HG03558 (cell line): ENCODE results near the gene CLCN4.
A peak's percentile ranks its signal among the peaks of the same experiment; 100 is the strongest.

Source experiments
- ATAC-seq: cut with Tn5 transposase; IDR thresholded peaks from one replicate; pipeline ENCODE4 v1.9.1; 2021; ENCODE audit warnings: moderate number of reproducible peaks; ENCODE audit not compliant: unreplicated experiment; ENCODE audit errors: extremely low read depth

CLCN4 gene

DNA sequence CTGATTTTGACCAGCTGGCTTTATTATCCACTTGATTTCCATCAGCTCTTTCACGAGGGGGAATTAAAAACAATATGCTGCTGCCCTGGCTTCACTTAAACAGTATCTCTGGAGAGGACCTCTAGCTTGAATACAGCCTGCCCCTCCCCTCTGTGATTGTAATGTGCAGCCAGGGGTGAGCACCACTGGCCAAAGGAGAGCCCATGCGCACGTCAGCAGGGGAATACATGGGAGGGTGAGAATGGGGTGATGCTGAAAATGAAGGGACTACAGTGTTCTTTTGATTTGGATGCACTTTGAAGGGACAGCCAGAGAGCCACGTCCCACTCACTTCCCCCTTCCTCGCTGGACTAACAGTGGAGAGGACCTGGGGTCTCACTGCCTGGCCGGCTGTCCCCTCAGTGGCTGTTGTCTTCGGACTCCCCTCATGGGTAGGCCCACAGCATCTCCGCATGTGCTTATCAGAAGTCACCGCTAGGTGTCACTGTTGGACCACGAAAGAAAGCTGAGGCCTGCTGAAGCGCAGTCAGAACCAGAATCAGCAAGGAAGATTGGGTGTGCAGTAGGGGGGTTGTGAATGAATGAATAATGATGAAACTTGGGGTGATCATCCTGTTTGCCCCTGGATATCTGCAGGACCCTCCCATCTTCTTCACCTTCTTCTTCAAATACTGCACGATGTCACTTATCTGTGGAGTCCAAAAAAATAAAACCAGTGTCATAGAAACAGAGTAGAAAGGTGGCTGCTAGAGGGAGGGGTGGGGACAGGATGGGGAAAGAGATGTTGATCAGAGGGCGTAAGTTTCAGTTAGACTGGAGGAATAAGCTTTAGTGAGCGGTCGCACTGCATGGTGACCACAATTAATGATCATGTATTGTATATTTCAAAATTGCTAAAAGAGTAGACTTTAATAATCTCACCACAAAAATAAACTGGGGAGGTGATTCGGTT is 32.8 kb downstream of the CLCN4 start:
- ATAC-seq, result no peak

DNA sequence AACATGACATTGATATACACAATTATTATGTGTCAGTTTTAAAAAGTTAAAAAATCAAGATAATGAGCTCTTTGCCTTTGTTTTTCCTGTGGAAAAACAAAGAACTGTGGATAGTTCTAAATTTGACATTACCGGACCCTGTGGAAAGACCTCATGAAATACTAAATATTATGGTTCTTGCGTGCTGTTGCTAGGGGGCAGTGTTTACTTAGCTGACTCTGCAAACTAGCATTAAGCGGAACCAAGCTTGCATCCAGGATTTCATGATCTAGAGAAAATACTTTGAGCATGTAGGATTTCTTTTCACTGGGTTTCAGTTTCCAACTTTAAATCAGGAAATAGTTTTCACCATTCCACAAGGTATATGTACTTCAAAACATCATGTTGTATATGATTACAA is 33.6 kb downstream of the CLCN4 start:
- ATAC-seq, result peak; percentile 55

DNA sequence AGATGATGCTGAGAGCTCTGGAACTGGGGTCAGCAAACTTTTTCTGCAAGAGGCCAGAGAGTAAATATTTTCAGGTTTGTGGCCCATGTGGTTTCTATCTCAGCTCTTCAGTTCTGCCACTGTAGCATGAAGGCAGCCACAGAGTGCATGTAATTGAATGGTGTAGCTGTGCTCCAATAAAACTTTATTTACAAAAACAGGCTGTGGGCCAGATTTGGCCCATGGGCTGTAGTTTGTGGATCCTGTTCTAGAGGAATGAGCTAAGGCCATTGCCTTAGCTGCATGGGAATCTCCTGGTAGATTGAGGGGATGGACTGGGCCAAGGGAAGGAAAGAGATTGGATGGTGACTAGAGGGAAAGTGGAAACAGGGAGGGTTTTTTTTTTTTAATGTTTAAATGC is 36.8 kb downstream of the CLCN4 start:
- no peak for ATAC-seq

DNA sequence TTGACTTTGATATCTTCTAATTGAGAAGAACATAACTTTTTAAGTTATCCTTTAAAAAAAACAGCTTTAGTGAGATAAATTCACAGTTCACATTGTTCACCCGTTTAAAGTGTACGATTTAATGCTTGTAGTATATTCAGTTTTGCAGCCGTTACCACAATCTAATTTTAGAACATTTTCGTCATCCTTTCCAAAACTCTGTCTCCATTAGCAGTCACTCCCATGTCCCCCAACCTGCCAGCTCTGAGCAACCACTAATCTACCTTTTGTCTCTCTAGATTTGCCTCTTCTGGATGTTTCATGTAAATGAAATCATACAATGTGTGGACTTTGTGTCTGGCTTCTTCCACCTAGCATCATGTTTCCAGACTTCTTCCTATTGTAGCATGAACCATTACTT is 38.6 kb downstream of the CLCN4 start:
- no peak for ATAC-seq

DNA sequence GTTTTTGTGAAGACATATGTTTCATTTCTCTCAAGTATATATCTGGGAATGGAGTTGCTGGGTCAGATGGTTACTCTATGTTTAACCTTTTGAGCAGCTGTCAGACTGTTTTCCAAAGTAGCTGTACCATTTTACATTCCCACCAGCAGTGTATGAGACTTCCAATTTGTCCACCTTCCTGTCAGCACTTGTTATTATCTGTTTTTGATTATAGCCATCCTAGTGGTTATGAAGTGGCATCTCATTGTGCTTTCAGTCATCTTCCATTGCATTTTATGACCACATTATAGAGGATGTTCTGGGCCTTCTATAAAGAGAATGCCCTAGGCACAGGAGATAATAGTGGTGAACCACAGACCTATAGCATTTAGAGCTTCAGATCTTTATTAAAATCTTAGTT is 39.2 kb downstream of the CLCN4 start:
- no peak for ATAC-seq

DNA sequence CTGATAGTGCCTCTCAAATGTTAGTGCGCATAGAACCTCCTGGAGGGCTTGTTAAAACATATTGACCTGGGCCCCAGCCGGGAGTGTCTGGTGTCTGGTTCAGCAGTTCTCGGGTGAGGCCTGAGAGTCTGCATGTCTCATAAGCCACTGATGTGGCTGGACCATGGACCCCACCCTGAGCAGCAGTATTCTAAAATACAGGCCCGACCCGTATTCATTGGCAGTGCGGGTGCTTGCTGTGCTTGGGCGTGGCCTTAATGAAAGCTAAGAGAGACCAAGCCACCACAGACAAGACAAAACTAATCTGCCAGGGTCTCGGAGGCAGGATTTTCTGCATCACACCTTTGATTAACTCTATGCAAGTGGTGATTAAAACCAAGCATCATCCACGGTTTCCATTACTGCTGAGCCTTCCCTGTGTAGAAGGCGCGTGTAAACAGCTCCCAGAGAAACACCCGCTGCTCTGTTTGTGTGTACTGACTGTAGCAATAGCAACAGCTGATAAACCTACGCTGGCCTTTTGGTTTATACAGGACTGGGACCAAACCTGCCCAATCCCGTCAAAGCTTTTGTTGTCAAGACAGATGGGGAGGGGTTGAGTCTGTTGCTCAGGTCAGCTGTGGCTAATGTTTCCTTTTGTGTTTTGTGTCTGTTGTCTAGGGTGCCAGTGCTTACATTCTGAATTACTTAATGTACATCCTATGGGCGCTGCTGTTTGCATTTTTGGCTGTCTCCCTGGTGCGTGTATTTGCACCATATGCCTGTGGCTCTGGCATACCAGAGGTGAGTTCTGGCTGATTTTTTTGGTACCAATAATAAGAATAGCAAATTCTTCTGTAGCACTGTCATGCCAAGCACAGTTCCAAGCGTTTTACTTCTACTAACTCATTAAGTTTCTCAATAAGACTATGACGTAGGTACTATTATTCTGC is 40.8 kb downstream of the CLCN4 start:
- no peak for ATAC-seq

DNA sequence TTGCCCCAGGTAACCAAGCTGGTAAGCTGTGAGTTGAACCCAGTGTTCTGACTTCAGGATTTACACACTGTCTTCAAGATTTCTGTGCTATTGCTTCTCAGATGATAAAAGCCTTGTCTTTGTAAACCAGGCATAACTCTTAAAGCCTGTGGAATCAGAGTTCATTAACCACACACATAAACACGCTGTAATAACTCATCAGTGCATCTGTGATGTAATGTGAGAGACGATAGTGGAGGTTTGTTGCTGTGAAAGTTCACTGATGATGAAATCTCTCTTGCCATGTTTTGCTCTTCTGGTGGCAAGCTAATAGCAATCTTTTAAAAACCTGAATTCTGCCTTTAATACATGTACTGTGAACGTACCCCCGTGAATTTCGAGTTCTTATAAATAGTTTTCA is 41.5 kb downstream of the CLCN4 start:
- no peak for ATAC-seq

DNA sequence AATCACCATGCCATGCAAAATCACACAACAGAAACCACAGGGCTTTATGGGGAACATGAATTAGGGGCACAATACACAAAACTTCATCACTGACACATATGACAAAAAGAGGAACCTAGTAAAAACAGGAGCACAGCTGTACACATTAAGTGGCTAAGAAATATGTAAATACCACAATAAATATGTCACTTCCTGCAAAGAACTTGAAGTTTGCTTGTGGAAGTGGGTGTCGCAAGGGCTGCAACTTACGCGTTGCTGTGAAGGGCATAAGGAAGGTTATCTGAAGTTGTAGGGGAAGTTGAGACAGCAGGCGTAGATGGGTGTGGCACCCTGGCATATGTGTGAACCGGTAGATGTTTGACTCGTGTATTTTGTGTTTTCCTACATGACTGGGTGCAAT is 42.4 kb downstream of the CLCN4 start:
- peak; percentile 57 for ATAC-seq

DNA sequence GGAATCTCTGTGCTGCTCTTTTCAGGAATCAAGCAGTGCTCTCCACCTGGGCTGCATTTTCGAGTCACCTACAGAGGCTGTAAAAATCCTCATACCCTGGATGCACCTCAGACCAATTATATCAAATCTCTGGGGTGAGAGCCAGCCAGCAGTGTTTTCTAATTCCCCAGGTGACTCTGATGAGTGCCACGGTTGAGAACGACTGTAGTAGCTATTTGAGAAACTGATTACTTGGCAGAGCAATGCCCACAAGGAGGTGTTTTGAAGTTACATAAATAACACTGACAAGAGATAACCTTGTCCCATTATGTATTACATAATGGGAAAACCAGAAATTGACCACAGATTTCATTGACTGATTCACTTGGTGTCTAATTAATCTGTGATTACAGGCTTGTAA is 46.8 kb downstream of the CLCN4 start:
- no peak for ATAC-seq

DNA sequence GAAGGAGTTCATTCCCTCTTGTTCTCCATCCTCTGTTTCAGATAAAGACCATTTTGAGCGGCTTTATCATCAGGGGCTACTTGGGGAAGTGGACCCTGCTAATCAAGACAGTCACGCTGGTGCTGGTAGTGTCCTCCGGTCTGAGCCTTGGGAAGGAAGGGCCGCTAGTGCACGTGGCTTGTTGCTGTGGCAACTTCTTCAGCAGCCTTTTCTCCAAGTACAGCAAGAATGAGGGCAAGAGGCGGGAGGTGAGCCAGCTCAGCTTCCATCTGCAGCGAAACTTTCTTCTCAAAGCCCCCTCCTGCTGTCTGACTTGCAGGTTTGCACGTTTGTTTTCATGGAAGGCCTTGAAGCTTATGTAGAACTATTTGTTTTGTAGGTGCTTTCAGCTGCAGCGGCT is 49.5 kb downstream of the CLCN4 start:
- no peak for ATAC-seq

DNA sequence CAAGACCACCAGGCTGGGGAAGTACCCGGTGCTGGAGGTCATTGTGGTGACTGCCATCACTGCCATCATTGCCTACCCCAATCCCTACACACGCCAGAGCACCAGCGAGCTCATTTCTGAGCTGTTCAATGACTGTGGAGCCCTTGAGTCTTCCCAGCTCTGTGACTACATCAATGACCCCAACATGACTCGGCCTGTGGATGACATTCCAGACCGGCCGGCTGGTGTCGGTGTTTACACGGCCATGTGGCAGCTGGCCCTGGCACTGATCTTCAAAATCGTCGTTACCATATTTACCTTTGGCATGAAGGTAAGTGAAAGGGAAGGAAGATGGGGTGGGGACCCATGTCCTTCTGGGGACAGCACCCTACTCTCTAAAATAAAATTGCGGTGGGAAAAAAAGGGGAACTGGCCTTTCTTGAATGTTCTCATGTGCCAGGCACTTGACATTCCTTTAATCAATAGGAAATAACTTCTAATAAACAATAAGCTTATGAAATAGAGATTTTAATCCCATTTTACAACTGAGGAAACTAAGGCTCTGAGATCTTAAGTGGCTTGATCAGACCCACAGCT is 51.6 kb downstream of the CLCN4 start:
- ATAC-seq, result no peak

DNA sequence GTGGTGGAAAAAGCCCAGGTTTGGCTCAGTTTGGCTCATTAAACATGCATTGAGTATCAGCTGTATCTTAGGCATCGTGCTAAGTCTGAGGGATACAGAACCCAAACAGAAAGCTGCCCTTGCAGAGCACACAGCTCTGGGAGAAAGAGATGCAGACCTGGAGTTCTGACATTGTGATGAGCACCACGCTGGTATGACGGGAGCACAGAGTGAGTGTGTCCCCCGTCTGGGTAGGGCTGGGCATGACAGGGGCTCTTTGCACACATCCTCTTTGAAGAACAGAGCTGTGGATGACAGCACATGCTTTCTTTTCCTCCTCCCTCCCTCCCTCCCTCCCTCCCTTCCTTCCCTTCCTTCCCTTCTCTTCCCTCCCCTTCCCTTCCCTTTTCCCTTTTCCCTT is 52.2 kb downstream of the CLCN4 start:
- ATAC-seq, result no peak

DNA sequence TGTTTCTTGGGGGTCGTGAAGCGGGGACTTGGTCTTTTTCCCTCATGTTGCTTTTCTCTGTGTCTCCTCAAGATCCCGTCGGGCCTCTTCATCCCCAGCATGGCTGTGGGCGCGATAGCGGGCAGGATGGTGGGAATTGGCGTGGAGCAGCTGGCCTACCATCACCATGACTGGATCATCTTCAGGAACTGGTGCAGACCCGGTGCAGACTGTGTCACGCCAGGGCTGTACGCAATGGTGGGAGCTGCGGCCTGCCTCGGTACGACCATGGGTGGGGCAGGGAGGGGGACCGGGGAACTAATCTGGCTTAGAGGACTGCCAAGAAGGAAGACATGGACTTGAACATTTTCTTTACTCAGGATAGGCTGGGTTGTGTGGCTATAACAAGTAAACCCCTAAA is 55.6 kb downstream of the CLCN4 start:
- no peak for ATAC-seq

DNA sequence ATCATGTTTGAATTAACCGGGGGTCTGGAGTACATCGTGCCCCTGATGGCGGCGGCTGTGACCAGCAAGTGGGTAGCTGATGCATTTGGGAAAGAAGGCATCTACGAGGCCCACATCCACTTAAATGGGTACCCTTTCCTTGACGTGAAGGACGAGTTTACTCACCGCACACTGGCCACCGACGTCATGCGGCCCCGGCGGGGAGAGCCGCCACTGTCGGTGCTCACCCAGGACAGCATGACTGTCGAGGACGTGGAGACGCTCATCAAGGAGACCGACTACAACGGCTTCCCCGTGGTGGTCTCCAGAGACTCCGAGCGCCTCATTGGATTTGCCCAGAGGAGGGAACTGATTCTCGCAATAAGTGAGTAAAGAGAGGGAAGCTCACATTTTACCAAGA is 56.9 kb downstream of the CLCN4 start:
- ATAC-seq, result no peak

DNA sequence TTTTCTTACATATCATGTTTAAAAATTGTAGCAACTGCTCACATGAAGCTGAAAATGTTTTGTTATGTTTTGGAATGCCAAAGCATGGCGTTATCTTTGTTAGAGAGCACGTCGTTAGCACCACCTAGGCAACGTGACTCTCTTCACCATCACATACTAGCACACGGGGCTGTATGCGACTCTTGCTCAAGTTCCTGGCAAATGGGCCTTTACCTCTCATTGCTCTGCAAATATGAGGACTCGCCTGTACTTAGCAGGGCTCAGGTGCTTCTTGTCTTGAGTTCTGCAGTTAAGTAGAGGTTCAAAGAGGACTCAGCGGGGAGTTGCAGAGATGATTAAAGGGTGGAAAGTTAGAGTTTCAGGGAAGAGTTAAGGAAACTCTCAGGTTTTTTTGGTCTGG is 59.4 kb downstream of the CLCN4 start:
- ATAC-seq, result no peak

DNA sequence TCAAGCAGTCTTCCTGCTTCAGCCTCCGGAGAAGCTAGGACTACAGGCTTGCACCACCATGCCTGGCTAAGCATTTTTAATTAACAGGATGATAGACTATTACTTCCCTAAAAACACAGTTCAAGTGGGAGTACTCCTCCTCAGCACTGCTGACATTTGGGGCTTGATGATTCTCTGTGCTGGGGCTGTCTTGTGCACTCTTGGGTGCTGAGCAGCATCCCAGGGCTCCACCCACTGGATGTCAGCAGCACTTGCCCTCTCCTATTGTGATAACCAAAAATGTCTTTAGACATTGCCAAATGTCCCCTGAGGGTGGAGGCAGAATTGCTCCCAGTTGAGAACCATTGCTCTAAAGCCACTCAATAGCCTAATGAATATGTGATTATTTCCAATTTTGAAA is 60.4 kb downstream of the CLCN4 start:
- no peak for ATAC-seq

DNA sequence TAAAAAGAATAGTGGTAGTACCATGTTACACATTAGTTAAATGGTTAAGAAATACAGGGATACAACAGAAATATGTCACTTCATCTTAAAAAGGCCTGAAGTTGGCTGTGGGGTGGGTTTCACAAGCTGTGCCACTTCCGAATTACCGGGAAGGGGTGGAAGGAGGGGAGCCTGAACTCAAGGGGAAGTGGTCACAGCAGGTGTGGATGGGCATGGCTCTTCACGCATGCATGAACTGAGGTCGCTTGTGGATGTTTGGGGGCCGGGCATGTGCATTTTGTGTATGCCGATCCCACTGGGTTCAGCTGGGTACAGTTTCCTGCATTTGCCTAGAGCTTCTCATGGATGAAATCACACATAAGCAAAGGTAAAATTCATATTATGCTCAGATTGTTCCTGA is 64.9 kb downstream of the CLCN4 start:
- ATAC-seq, result no peak

DNA sequence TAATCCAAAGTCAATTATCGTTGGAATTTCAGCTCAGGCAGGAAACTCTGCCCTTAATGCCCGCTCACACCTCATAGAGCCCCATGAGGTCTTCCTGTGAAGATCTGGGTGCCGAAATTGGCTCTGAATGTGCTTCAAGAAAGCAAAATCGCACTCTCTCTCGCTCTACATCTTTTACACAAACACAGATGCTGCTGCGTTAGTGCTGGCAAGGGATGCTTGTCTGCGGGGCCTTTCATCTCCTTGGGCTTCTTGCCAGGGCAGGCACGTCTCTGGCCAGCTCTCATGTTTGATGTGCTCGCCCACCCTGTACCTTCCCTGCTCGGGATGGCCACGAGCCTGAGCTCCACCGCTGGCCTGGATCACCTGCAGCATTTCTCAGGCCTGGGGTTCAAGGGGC is 66.5 kb downstream of the CLCN4 start:
- no peak for ATAC-seq

DNA sequence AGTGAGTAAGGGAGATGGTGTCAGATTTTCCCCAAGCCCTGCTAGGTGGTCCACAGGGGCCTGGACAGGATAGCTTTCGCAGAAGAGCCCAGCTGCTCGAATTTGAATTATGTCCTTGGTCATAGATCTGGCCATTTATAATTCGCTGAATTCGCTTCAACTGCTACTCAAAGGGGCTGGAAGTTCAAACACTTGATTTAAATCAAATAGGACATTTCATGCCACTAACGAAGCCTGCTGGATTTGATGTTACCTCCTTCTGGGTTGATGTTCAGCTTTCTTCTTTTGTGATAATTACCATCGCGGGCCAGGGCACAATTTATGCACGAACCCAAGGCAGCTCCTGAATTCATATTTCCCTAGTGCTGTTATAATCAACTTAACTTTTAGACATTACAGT is 67.0 kb downstream of the CLCN4 start:
- ATAC-seq, result no peak

DNA sequence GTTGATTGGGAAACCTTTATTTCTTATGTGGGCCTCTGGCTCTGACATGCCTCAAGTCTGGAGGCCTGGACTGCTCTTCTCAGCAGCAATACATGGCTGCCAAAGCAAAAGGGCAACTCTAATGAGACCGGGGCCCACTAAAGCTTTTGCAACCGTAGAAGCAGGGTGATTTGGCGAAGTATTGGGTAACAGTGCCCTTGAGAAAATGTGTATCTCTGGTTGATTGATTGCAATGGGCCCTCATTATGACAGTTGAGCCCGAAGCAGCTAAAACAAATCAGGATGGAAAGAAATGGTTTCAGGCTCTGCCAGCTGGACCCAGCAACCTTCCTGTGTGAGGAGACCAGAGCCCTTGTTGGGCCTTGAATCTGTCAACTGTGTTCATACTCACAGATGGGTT is 73.4 kb downstream of the CLCN4 start:
- no peak for ATAC-seq

DNA sequence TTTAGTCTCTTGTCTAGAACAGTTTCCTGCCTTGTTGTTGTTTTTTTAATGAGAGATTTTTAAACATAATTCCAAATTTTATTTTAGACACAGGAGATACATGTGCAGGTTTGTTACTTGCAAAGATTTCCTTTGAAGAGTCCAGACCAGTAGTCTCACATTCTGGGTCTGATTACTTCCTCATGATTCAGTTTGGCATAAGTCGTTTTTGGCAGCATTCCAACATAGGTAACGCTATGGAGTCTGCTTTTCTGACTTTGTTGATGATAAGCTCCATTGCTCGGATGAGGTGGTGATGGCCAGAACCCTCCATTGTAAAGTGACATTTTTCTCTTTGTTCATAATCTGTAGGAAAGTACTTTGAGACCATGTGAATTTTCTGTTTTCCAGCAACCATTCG is 74.7 kb downstream of the CLCN4 start:
- ATAC-seq, result no peak
